NCI-H1436 (cell line): ENCODE measurements around the gene RNF150.
"Not testable (repeated sequence)": the region's sequence is repeated elsewhere in the genome, so short reads cannot be mapped to it uniquely, and the experiment has no call there.

Experiments used
- DNase-seq: peaks from one replicate; lab custom pipeline; 2025; lab: John Stamatoyannopoulos, UW

RNF150 gene

GRCh38 chr4:141075553-141075952 lies 57.7 kb downstream of the RNF150 start:
- DNase-seq = no peak

GRCh38 chr4:141074098-141074878 lies 59.0 kb downstream of the RNF150 start:
- no peak for DNase-seq

GRCh38 chr4:141066690-141067089 lies 66.6 kb downstream of the RNF150 start:
- no peak for DNase-seq

DNA sequence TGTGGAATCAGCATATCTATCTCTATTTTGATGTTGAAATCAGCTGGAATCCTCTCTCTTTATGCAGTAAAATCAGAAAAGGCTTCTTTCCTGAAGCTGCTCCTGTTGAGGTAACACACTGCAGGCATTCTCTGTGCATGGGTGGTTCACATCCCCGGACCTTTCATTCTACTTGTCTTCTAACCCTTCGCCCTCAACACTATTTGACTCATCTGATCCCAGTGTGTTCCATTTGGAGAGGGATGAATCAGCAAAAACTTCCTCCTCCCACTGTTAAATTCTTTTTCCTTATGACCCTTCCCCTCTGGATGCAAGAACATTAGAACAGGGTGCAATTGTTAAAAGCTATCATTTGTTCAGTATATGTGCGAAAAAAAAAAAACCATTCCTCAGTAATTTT lies 67.4 kb downstream of the RNF150 start:
- no peak for DNase-seq

GRCh38 chr4:141062651-141063050 lies 70.6 kb downstream of the RNF150 start:
- no peak for DNase-seq

DNA sequence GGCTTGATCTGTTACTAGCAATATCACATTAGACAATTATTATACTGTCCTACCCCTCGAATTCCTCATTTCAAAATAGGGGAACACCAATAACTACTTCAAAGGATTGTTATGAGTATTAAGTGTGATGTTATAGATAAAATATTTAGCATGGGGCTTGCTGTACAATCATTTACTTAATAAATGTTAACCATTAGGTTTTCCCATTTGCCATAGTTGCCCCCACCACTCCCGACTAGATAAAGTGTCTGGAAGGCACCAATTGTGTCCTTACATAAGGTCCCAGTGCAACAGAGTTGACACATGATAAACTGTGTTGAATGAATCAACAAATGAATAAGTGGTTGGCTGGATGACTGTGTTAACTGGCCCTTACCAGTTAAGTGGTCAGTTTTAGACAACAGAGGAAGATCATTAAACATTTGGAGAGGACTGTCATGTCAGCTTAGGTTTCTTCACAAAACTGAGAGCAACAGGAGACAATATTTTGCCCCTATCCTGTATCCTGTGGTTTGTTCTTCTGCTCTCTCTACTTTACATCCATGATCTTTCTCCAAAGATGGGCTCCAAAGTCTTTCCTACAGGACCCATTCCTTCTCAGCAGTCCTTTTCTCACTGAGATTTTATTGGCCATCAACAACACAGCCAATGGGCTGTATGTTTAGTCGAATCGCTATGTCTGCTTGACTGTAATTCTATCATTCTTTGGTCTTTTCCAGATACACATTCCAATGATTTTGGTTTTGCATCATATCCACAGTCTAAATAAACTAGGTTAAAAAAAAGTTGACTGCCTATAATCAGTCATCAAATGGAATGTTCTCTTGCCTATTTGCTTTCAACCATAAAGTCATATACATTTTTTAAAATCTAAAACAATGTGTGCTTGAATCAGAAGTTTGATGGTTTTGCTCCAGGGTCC lies 74.4 kb downstream of the RNF150 start:
- no peak for DNase-seq

DNA sequence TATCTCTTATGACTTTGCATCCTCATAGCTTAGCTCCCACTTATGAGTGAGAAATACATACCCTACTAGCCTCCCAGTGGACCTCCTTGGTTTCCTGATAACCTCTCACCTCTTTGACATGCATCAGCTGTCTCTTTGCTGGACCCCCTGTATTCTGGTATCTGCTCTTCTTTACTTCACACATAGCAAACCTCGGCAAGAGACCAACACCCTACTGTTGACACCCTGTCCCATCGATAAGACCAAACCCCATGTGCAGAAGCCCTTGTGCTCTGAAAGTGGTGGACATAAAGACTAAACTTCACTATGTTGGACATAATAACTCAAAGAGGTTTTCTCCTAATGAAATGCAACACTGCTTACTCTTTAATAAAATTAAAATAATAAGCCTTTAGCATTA lies 75.7 kb downstream of the RNF150 start:
- DNase-seq = no peak

- DNase-seq = no peak
Observed at GRCh38 chr4:141056473-141056872, 76.8 kb downstream of the RNF150 start.

- DNase-seq = no peak
Observed at GRCh38 chr4:141054446-141054845, 78.8 kb downstream of the RNF150 start.

- not testable (repeated sequence) for DNase-seq
Observed at GRCh38 chr4:141050999-141051398, 82.3 kb downstream of the RNF150 start.

- no peak for DNase-seq
Observed at GRCh38 chr4:141047228-141047884, 85.9 kb downstream of the RNF150 start.

DNA sequence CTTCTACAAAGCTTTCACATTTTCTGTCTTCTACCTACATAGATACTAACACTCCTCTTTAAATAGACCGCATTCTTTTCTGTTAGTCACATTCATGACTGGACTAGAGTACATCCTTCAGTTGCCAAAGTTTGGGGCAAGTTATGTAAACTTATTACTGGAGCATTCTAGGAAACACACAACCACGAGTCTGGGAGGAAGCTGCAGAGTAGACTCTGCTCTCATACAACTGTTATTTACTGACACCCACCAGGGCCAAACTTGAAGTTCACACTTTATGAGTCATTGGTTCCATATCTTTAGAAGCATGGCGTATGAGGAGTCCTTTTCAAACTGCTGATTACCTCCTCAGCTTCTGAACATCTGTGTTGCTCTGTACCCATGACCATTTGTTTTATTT lies 87.0 kb downstream of the RNF150 start:
- DNase-seq = no peak

DNA sequence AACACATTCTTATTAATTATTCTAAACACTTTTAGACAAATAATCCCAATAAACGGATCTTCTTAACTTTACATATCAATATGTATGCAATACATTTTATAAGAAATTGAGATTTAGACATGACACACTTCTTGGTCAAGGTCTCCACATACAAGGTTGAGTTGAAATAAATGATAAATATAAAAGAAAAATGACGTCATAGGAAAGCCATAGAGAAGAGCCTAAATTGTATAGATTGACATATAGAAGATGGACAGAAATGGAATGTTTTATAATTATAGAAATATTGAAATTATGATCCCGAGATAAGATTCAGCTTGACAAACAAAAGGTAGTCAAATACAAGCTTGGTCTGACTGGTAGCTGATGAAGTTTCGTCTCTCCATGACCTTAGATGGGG lies 87.4 kb downstream of the RNF150 start:
- no peak for DNase-seq

DNA sequence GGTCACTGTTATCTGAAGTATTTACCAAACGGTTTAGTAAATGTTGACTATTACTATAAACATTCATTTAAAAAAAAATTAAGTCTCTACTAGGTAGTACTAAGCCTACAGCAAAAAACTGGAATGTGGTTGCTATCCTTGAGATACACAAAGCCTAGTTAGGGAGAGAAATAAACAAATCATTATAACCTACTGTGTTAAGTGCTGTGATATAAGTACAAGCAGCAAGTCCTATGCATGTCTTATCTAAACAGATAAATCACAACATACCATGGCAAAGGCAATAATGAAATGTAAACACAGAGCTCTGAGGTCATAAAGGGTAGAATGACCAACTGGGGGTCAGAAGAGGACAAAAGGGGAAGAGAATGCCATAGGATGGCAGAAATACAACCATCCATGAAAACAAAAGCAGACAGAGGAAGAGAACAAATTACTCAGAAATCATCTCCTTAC lies 92.2 kb downstream of the RNF150 start:
- no peak for DNase-seq

GRCh38 chr4:141039156-141039555 lies 94.1 kb downstream of the RNF150 start:
- DNase-seq = no peak

DNA sequence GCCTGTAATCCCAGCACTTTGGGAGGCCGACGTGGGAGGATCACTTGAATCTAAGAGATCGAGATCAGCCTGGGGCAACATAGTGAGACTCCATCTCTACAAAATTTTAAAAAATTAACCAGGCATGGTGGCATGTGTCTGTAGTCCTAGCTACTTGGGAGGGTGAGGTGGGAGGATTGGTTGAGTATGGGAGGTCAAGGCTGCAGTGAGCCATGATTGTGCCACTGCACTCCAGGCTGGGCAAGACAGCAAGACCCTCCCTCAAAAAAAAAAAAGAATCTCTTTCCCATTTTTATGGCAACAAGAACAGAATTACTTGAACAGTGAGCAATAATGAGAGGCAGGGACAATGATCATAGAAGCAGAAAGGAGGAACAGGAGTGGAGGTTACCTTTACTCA lies 94.8 kb downstream of the RNF150 start:
- no peak for DNase-seq

GRCh38 chr4:141037446-141037845 lies 95.8 kb downstream of the RNF150 start:
- no peak for DNase-seq

DNA sequence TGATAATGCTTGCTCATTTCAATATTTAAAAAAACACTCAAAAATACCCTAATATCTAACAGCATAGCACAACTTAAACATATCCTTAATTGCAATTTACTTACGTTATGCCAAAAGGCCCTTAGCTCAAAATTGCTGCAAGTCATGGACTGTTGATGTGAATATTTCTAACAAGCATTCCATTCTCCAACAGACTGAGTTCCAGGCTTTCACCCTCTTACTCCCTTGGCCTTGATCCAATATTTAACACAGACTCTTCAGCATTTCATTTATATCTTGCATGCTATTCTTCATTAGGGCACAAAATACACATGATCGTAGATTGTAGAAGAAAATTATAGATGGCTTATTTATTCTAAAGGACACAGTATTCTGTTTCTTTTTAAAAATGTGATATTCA lies 96.5 kb downstream of the RNF150 start:
- DNase-seq = no peak

- DNase-seq = no peak
Observed at GRCh38 chr4:141035920-141036319, 97.3 kb downstream of the RNF150 start.

GRCh38 chr4:141028024-141028529 lies 105.2 kb downstream of the RNF150 start:
- DNase-seq = no peak

DNA sequence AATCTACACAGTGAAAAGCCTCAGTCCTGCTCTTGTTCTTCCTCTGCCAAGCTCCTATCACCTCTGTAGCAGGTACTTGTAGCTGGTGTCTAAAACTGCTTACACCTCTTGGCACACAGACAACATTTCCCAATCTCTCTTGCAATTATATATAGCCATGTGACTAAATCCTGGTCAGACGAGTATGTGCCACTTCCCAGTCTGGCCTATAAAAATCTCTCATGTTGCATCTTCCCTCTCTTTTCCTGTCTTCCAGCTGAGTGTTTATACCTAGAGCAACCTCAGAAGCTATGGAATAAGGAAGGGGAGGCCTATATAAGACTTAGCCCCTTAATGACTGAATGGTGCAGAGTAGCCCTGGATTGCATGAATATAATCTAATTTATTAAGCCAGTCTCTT lies 105.8 kb downstream of the RNF150 start:
- DNase-seq = no peak

DNA sequence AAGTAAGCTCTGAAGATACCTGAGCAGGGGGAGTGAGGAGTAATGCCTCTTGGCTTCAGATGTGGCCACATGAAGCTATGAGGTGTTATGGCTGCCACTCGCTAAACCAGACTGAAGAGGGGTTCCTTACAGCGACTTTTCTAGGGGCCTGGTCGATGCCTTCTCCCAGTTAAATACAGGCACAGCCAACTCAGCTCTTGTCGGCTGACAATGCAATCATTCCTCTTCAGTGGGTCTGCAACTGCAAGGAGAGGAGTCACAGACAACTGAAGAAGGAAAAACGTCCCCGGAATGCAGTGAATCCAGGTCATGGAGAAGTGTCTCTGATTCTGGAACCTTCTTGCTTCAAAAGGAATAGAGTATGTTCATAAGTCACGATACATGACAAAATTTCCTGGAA lies 106.4 kb downstream of the RNF150 start:
- no peak for DNase-seq
